K562 (cell line): ENCODE data around the gene BCAR3. TPM values are rescaled to one million over a fixed set of nuclear protein-coding genes. Genes with fewer than 3 reads are reported as not detected.

ENCODE experiments used
- ATAC-seq: fragments of 200-7000 bp; cut with Tn5 transposase; 3 replicates; pipeline ENCODE4 v1.9.1; 2020; ENCODE audit warnings: moderate library complexity
- BruUV-seq: library from RNA; stranded (reverse); fragments of 400-500 nt; replicated peaks from 2 replicates; lab custom pipeline; 2021; lab: Mats Ljungman, UMichigan
- CTCF ChIA-PET: fragments of 300-600 bp; formaldehyde crosslinking; extraction: SDS; loops from one replicate; lab custom pipeline; 2021; ENCODE audit warnings: low intra/inter-chr PET ratio; lab: Yijun Ruan, JAX
- POLR2A ChIA-PET: fragments of 300-600, 350-650 bp; sonication (Branson Sonifier 250); formaldehyde crosslinking; extraction: SDS; loops from one replicate; lab custom pipeline; 2021; ENCODE audit warnings: antibody characterized with exemption, inconsistent platforms; lab: Yijun Ruan, JAX
- DNase-seq, 4 experiments: peaks; one replicate each; pipeline versions ENCODE4 v3.0.0 to v3.0.0-alpha.2; 2011 to 2018; ENCODE audit warnings: low spot score in 3 of 4, mixed read lengths in 3 of 4; ENCODE audit errors: extremely low read depth in 1 of 4
- FAIRE-seq: peaks from 2 replicates; lab custom pipeline; 2011; peaks lifted over from hg19 to GRCh38; lab: Jason Lieb, UNC
- H2AFZ ChIP-seq: 2 replicates; pipeline ENCODE4 v1.6.0; 2011; ENCODE audit warnings: low read depth, low read length, control low read depth, inconsistent platforms
- H3K27ac ChIP-seq: fragments of 200-600 bp; 3 replicates; pipeline ENCODE4 v1.8.0; 2011; ENCODE audit warnings: low read depth, mild to moderate bottlenecking, control low read depth, inconsistent platforms, low read length, moderate library complexity, mixed read lengths; ENCODE audit errors: extremely low read depth
- H3K27me3 ChIP-seq, 2 experiments: fragments of 300-600 bp in 1 of 2; 2 replicates in 1 of 2; 3 replicates in 1 of 2; pipeline versions ENCODE4 v1.6.0 to v1.8.0; 2011; ENCODE audit warnings: inconsistent platforms in 2 of 2, low read length in 2 of 2, mild to moderate bottlenecking in 1 of 2, mixed read lengths in 1 of 2, moderate library complexity in 1 of 2; ENCODE audit not compliant: control insufficient read depth in 2 of 2, insufficient read depth in 2 of 2
- H3K36me3 ChIP-seq: fragments of 300-600 bp; 3 replicates; pipeline ENCODE4 v1.8.0; 2011; ENCODE audit warnings: mild to moderate bottlenecking, low read length, inconsistent platforms; ENCODE audit not compliant: control insufficient read depth, insufficient read depth
- H3K4me1 ChIP-seq, 2 experiments: fragments of 200-600 bp in 1 of 2; replicated peaks in 1 of 2; 2 replicates in 1 of 2; 3 replicates in 1 of 2; pipeline versions ENCODE4 v1.5.1 to v1.8.0; 2011; ENCODE audit warnings: inconsistent platforms in 2 of 2, low read length in 2 of 2, mild to moderate bottlenecking in 1 of 2, mixed read lengths in 1 of 2, moderate library complexity in 1 of 2; ENCODE audit not compliant: control insufficient read depth in 2 of 2, insufficient read depth in 2 of 2
- H3K4me2 ChIP-seq: 2 replicates; pipeline ENCODE4 v1.6.1; 2011; ENCODE audit warnings: low read length, control low read depth, inconsistent platforms, mixed read lengths; ENCODE audit not compliant: insufficient read depth
- H3K4me3 ChIP-seq: fragments of 200-600 bp; sonication (generic), shearing (Covaris generic); 2 replicates; pipeline ENCODE4 v1.5.1; 2016; ENCODE audit warnings: control low read depth, inconsistent platforms
- H3K79me2 ChIP-seq: fragments of 200-600 bp; 3 replicates; pipeline ENCODE4 v1.8.0; 2011; ENCODE audit warnings: low read length, inconsistent platforms; ENCODE audit not compliant: control insufficient read depth, insufficient read depth
- H3K9ac ChIP-seq, 2 experiments: 2 replicates each; pipeline versions ENCODE4 v1.6.0 to v1.6.1; 2011; ENCODE audit warnings: low read depth in 2 of 2, low read length in 2 of 2, control low read depth in 1 of 2, inconsistent platforms in 1 of 2, mild to moderate bottlenecking in 1 of 2, mixed read lengths in 1 of 2; ENCODE audit not compliant: insufficient read depth in 1 of 2
- H3K9me1 ChIP-seq: one replicate; pipeline ENCODE4 v1.6.0; 2011; ENCODE audit warnings: inconsistent platforms, mild to moderate bottlenecking, low read length, moderate library complexity; ENCODE audit not compliant: control insufficient read depth, insufficient read depth
- H3K9me3 ChIP-seq: replicated peaks from 2 replicates; pipeline ENCODE4 v1.5.1; 2011; ENCODE audit warnings: low read depth, low read length, inconsistent platforms; ENCODE audit not compliant: control insufficient read depth, insufficient read depth
- H4K20me1 ChIP-seq: replicated peaks from 2 replicates; pipeline ENCODE4 v1.6.1; 2011; ENCODE audit warnings: low read length, inconsistent platforms, mixed read lengths; ENCODE audit not compliant: control insufficient read depth, insufficient read depth
- C11orf30 ChIP-seq: fragments of 450-650 bp; IDR thresholded peaks from 2 replicates; pipeline ENCODE4 v1.6.1; 2016; ENCODE audit warnings: low read depth, mild to moderate bottlenecking
- CBFA2T2 ChIP-seq: fragments of 450-650 bp; conservative IDR thresholded peaks from 2 replicates; pipeline ENCODE4 v1.6.1; 2017; ENCODE audit warnings: mild to moderate bottlenecking
- GTF2A2 ChIP-seq: IDR thresholded peaks from 2 replicates; pipeline ENCODE4 v1.6.1; 2016; ENCODE audit warnings: mild to moderate bottlenecking, missing genetic modification characterization, missing compliant biosample characterization
- MXI1 ChIP-seq: IDR thresholded peaks from 2 replicates; pipeline ENCODE4 v1.6.1; 2011; ENCODE audit warnings: low read depth, mild to moderate bottlenecking, improper control_type of control experiment, low read length
- NFXL1 ChIP-seq: fragments of 450-650 bp; formaldehyde crosslinking; IDR thresholded peaks from 2 replicates; pipeline ENCODE4 v1.4.0; 2021; ENCODE audit warnings: mild to moderate bottlenecking
- TARDBP ChIP-seq: fragments of 450-650 bp; IDR thresholded peaks from 2 replicates; pipeline ENCODE4 v1.6.1; 2016
- ZBTB1 ChIP-seq: sonication (generic); formaldehyde crosslinking; IDR thresholded peaks from 2 replicates; pipeline ENCODE4 v1.8.1; 2023; ENCODE audit warnings: missing genetic modification reagents, low read depth, mild to moderate bottlenecking, borderline replicate concordance
- ZKSCAN8 ChIP-seq: fragments of 200-800 bp; sonication (Bioruptor generic); IDR thresholded peaks from 2 replicates; pipeline ENCODE4 v1.6.1; 2016; ENCODE audit warnings: missing genetic modification characterization, missing compliant biosample characterization
- ZNF121 ChIP-seq: sonication (generic); formaldehyde crosslinking; conservative IDR thresholded peaks from 2 replicates; pipeline ENCODE4 v1.8.0; 2022; ENCODE audit warnings: missing genetic modification reagents
- WGBS: fragments of 100-300 bp; shearing (Covaris generic); methylation state at CpG from one replicate; pipeline ENCODE4 v1.1.6; 2016; ENCODE audit warnings: low coverage, mixed read lengths; ENCODE audit not compliant: insufficient coverage; ENCODE audit errors: missing lambda C conversion rate; 5-methylcytosine and 5-hydroxymethylcytosine counted together
- in situ Hi-C: fragments of 300-500 bp; cut with MboI; formaldehyde crosslinking; loops from 4 replicates; pipeline ENCODE4 v1.15.0; 2018; ENCODE audit warnings: inconsistent platforms, mixed read lengths
- intact Hi-C: fragments of 100-400 bp; cut with micrococcal nuclease; formaldehyde crosslinking; loops from 2 replicates; pipeline ENCODE4 v1.14.2; 2022
- polyA plus RNA-seq, 8 experiments: library from polyadenylated mRNA; depleted of rRNA in 4 of 8; stranded (reverse) in 5 of 8; unstranded in 3 of 8; fragments of >200 nt; fragmentation: Nextera tagmentation in 2 of 8; fragmentation: Illumina TruSeq in 1 of 8; extraction: Ambion mirVana in 2 of 8; extraction: Trizol in 1 of 8; gene quantifications; 2 replicates each; pipeline versions ENCODE4 v1.2.1 to v1.2.3, GENCODE V29; 2011 to 2014; ENCODE audit warnings: inconsistent platforms in 1 of 8, missing spikeins in 1 of 8
- total RNA-seq, 7 experiments: library from RNA; depleted of rRNA in 6 of 7; stranded (reverse); fragments of >200 nt in 6 of 7; fragmentation: Illumina TruSeq in 2 of 7; extraction: Trizol in 2 of 7; gene quantifications; 2 replicates each; pipeline versions ENCODE4 v1.2.1 to v1.2.3, GENCODE V29; 2011 to 2021; ENCODE audit warnings: low replicate concordance in 1 of 7

Gene BCAR3
- total and polyA plus RNA-seq, 9 of the 15 experiments (the other 6 are each of a cell fraction or from before 2014, with no cell fraction given): 1.8 to 6.3 (median 3.8) TPM

- TF ChIP-seq MXI1 (no peak), TARDBP (no peak), ZBTB1 (CRISPR knock-in tag) (no peak), CBFA2T2 (no peak)
- TF ChIP-seq, all 486 proteins: peak for 0
These were observed 43.3 kb downstream of the BCAR3 start (continued) for GRCh38 chr1:93638307-93638847.

- H3K27me3 ChIP-seq: peaks cover 5 to 17% of the 10 kb centered on the region in 2 experiments; a peak in 4 of 5 replicates
- H3K79me2 ChIP-seq: no peaks in the 10 kb centered on the region
- H3K27ac ChIP-seq: no peak overlapping the region
- H3K9ac ChIP-seq: no peak overlapping the region
- H3K4me3 ChIP-seq: no peak overlapping the region
- POLR2A ChIA-PET: interaction anchor here (0.7 kb wide), 1 partner anchor 161 kb away, joined by 4 read pairs; no protein-coding TSS in a partner anchor
- H3K36me3 ChIP-seq: no peaks in the 10 kb centered on the region
- BruUV-seq: no TSS peak
- no peaks in the 10 kb centered on the region for H3K4me1 ChIP-seq
- intact Hi-C loops (no loop called here), in situ Hi-C loops (loop anchor here (10.0 kb wide), 1 partner anchor 98 kb away; no protein-coding TSS in a partner anchor)
- FAIRE-seq: no peak
- WGBS: 22% methylated on average over 3 of the region's 3 CpGs
- TF ChIP-seq C11orf30: no peak
- peak; percentile 18; the same call in 1 of the 2 replicates for TF ChIP-seq ZNF121
- TF ChIP-seq NFXL1 (CRISPR knock-in tag): no peak
- no peak for TF ChIP-seq GTF2A2 (tag)
- no peak for TF ChIP-seq ZKSCAN8 (CRISPR knock-in tag)
- TF ChIP-seq, all 486 proteins: peak for 1
- DNase-seq (no peak), ATAC-seq (no peak)
- CTCF ChIA-PET: interaction anchor here (0.7 kb wide), 1 partner anchor 213 kb away, joined by 7 read pairs; no protein-coding TSS in a partner anchor
- no peaks in the 10 kb centered on the region for H4K20me1 ChIP-seq
- H3K9me1 ChIP-seq: no peaks in the 10 kb centered on the region
- no peak overlapping the region for H3K4me2 ChIP-seq
- H3K9me3 ChIP-seq: no peaks in the 10 kb centered on the region
- H2AFZ ChIP-seq: no peak overlapping the region
These were observed 44.9 kb downstream of the BCAR3 start for GRCh38 chr1:93636712-93637111.
